NCI-H2227 treated with DMSO at 0.1 percent for 48 hours (cell line): ENCODE data around the gene TXNDC5.
"Not testable (repeated sequence)": the region's sequence is repeated elsewhere in the genome, so short reads cannot be mapped to it uniquely, and the experiment has no call there.

Experiments used
- DNase-seq: peaks from one replicate; lab custom pipeline; 2025; lab: John Stamatoyannopoulos, UW

The TXNDC5 gene

DNA sequence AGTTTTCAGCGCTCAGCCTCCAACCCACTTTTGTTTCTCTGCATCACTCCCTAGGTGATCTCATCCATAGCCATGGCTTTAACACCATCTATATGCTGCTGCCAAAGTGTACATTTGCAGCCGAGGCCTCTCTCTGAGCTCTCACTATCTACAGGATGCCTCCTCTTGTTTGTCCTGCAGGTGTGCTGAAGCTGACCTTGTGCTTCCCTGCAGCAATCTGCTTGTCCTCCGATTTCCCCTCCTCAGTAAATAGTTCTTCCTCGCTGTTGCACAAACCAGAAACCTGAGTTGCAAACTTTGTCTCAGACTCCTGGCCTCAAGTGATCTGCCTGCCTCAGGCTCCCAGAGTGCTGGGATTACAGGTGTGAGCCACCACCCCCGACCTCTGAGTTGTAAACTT, 3.7 kb upstream of the TXNDC5 start:
- no peak for DNase-seq

DNA sequence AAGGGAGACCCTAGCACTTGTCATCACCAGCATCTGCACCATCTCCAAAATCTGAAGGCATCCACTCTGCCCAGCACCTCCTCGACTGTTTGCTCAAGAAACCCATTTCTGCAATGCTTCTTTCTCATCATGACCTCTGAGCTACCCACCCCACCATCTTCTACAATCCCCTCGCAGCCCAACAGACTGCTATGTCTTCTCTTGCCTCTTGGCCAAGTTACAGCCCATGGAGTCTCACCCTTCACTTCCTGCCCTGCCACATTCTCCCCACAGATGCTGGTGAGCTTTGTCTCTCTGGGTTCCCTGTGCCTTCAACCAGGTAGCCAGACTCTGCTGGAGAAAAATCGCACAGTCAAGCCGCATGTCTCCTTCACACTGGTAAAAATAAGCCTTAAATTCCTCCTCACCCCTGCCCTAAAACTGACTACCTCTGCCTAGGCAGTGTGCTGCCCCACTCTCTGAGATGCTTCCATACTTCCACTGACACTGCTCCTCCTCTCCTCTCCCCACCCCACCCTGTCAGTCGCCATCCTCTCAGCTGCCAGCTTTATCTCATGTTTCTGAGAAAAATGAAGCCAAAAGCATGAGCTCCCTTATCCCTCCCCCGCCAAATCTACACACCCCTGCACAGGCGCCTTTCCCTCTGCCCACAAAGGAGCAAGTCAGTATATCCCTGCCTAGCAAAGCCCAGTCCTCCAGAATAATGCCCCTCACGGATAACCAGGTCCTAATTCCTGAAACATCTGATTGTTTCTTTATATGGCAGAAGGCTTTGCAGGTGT, 2.3 kb upstream of the TXNDC5 start:
- DNase-seq, result no peak

DNA sequence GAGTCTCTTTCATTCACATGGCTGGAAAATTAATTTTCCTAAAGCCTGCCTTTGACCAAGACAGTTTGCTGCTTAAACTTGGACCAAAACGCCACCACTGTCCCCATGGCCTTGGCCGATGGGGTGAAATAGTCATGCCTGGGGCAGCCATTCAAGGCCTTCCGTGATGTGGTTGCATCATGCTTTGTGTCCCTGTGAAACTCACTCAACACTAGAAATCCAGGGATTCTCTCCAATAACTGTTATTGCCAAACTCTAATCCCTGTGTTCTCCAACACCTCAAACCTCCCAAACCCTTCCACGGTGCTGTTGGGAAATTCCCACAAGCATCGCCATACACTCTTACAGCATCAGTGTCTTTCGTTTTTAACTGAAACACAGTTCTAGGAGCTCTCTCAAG, 1.4 kb upstream of the TXNDC5 start:
- DNase-seq, result no peak

DNA sequence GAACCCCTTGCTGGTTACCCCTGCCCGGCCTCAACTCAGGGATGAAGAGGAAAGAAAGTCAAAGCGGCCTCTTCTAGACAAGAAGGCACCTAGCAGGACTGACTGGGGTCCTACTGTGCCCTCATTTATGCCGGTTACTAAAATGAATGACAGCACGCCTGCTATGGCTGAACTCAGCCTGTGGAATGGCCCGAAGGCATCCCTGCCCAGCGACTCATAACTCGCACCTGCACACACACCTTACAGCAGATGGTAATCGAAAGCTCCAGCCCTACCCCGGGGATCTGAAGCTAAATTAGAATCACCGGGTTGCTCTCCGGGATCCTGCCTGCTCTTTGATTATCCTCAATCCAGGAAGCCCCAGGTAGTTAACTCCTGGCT, 747 bp upstream of the TXNDC5 start:
- DNase-seq, result peak; percentile 17

GRCh38 chr6:7910298-7910653, 312 bp downstream of the TXNDC5 start:
- no peak for DNase-seq

DNA sequence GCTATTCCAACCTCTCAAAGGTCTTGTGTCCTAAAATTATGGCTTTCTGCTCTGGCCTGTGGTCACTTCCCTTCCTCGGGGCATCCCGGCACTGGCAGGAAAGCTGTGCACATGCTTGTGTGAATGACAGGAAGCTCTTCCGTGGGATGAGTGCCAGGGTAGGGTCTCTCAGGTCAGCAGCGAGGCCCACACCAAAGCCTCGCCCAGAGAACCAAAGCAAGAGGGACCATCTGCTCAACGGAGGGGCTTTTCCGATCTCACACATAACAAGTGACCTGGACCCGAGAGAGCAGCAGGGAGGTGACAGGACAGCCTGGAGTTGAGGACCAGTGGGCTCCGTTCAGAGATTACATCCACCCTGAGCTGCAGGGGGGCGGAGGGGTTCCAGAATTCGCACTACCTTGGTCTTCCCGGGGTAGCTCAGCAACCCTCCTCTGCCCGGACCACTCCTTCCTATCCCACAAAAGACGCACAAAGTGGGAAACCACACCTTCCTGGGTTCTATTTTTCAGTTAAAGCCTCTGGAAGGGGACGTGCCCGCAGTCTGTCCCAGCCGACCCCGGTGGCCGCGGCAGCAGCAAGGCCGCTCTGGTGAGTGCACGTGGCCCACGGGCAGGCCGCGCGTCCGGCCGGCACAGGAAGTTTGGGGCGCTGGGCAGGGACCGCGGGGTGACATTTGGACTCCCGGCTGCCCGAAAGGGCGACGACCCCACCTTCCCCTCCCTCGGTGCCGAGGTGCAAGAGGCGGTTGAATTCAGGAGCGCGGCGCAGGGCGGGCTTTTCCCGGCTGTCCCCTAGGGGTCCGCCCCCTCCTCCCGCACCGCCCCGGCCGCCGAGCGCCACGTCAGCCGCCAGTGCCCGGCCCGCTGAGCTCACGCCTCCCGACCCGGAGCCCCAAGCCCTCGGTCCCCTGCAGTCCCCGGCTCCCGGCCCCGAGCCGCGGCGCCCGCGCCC, 988 bp downstream of the TXNDC5 start:
- peak; percentile 29 for DNase-seq

GRCh38 chr6:7907159-7907558, 3.4 kb downstream of the TXNDC5 start:
- no peak for DNase-seq

DNA sequence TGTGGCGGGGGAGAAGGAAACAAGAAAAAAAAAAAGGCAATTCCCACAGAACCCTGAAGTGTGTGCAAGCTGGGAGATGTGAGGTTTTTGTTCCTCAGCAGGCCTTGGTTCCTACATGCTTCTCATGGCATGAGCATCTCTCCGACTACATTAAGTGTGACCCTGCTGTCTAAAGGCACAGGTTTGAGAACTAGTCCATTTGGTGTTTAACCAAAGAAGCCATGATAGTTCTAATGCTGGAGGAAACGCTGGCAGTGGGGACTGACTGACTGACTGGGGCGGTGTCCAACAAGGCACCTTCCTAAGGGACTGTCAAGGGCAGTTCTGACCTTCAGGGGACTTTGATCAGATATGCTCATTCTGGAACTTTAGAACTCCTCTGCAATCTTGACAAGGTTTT, 3.8 kb downstream of the TXNDC5 start:
- DNase-seq, result no peak

DNA sequence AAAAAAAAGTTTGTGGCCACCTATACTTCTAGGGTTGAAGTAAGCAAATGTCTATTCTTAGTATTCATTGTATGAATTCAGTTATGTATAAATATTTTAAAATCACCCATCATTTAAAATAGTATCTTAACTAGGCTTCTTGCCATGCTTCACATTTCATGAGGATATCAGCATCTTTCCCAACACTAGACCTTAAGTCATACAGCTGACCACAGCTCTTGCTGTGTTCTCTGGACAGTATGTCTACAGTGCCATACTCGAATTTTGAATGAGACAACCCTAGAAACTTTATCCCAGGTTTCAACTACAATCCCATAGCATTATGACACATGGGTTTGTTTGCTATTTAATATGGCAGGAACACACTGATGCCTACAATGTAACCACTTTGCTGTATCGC, 5.2 kb downstream of the TXNDC5 start:
- DNase-seq, result no peak

DNA sequence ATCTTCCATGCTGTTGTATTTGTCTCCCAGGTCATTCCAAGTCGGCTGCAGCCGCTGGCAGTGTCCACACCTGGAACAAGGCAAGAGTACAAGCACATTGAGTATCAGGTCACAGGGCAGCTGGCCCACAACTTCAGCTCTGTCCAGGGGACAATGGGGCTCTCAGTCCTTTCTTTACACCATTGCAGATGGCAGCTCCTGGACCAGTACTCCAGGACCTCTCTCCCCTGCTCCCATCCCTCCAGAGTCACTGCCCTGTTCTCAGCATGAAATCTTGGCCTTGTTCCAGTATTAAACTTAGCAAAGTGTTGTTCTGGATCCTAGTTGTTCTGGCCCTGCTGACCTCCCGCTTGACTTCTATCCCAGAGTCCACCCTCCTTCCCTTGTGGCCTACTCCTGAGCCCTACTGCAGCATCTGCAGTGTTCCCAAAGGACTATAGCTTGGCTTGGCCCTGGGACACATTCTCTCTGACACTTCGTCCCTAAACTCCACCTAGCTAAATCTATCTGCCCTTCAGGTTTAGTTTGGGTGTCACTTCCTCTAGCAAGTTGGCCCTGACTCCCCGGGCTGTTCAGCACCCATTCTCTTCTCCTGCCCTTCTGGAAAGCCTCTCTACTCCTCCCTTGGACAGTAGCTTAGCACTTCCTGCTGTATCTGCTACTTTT, 5.8 kb downstream of the TXNDC5 start:
- DNase-seq, result no peak

DNA sequence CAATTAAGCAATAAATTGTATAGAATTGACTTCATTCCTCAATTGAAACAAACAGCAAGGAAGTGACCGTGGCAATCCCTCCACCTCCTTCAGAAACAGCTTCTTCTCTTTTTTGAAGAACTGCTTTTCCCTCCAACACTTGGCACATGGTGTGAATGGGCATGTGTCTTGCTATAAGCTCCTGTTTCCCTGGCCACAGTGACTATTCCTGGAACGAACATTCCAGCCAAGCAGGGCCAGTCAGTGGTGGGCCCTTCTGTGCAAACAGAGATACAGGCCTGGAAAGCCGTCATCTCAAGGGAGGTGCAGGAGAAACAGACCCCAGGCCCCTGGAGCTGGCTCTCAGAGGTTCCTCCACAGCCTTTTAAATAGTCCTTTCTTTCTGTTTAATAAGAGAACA, 6.9 kb downstream of the TXNDC5 start:
- no peak for DNase-seq

DNA sequence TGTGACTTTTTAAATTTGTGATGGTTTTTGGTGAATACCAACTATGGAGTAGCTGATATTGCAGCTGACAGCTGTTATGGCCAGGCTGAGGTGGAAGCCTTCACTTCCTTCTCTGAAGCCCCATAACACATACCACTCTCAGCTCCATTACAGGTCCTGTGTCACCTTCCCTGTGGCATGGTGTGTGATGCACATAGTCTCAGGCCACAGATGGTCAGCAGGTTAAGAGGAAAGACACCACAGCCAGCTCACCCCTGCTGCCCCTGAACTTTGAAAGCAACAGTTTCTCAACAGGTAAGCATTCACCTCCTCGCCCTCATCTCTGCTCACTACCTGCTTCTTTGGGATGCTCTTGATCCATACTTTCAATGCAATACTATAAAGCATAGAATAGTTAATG, 7.7 kb downstream of the TXNDC5 start:
- no peak for DNase-seq

DNA sequence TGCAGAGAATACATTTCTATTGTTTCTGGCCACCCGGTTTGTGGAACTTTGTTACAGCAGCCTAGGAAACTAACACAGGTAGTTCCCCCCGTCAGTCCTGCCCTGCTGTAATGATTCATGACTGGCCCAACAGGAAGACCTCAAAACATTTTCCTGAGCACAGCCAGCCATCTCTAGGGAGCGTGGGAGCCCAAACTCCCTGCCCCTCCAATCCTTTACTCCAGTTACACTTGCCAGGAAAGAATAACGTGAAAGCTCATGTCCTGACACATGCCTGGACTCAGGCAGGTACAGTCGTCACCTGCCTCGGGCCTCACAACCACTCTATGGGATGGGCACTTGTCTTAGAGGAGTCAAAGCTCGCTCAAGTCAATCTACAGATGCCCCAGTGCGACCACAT, 8.4 kb downstream of the TXNDC5 start:
- no peak for DNase-seq

DNA sequence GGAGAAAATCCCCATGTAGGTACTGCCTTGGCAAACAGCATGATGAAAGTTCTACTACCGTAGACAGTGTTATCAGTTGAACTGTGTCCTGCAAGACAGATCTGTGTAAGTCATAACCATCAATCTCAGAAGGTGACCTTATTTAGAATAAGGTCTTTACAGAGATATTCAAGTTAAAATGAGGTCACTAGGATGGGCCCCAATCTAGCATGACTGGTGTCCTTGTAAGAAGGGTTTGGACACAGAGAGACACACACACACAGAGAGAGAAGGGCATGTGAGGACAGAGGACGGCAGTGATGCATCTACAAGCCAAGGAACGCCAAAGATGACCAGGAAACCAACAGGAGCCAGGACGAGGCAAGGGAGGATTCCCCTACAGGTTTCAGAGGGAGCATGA, 8.8 kb downstream of the TXNDC5 start:
- no peak for DNase-seq

DNA sequence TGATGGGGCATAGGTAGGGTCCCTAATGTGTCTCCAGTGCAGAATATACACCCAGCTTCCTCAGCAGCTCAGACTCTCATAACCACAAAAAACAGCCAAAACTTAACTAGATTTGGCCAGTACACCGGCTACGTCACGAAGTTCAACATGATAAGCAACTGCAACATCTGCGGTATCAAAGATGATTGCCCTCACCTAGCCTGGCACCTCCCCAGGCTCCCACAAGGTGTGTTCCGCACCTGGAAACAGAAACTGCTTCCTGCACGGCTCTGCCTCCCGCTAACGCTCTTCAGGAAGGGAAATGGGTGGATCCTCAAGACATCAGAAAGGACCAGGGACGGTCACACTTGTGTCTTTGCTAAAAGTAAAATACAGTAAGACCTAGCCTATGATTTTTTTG, 9.5 kb downstream of the TXNDC5 start:
- no peak for DNase-seq

DNA sequence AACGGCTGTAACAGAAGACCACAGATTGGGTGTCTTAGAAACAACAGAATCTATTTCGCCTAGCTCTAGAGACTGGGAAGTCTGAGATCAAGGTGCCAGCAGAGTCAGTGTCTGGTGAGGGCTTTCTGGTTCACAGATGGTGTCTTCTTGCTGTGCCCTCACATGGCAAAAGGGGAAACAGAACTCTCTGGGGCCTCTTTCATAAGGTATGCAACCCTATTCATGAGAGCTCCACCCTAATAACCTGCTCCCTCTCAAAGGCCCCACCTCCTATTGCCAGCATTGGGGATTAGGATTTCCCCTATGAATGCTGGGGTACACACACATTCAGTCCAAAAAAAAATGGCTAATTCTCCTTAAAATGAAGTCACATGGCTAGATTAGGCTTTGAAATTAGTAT, 10.0 kb downstream of the TXNDC5 start:
- no peak for DNase-seq

GRCh38 chr6:7899889-7900213, 10.7 kb downstream of the TXNDC5 start:
- DNase-seq, result no peak

DNA sequence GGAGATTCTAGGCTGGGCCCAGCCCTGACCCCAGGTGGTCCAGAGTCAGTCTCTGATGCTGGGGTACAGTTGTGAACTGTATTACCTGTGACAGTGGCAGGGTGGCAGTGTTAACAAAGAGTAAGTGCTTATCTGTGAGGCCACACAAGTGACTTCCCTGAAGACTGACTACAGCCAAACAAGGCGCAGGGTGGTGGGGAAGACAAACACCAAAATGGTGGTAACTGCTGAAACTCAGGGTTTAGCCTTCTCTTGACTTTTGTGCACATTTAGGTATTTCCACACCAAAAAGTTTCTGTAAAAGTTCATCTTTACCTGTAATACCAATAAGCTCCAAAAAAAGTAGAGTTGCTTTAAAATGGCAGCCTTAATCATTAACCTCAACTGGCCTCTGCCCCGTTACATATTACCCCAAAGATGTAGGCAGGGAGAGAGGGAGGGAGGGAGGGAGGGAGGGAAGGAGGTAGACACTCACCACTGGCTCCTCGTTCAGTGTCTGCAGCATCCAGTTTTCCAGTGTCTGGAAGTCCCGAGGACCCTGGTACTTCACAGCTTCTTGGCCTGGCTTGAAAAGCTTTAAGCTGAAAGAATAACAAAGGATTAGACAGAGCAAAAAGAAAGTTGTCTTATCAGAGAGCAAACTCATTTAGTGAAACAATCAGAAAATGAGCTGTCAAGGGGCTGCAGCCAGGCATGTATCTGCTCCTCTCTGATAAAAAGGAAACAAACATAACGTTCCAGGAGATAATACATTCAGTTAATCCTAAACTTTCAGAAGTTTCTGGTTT, 11.3 kb downstream of the TXNDC5 start:
- DNase-seq, result no peak

- not testable (repeated sequence) for DNase-seq
Measured at GRCh38 chr6:7898193-7898586, 12.4 kb downstream of the TXNDC5 start.

DNA sequence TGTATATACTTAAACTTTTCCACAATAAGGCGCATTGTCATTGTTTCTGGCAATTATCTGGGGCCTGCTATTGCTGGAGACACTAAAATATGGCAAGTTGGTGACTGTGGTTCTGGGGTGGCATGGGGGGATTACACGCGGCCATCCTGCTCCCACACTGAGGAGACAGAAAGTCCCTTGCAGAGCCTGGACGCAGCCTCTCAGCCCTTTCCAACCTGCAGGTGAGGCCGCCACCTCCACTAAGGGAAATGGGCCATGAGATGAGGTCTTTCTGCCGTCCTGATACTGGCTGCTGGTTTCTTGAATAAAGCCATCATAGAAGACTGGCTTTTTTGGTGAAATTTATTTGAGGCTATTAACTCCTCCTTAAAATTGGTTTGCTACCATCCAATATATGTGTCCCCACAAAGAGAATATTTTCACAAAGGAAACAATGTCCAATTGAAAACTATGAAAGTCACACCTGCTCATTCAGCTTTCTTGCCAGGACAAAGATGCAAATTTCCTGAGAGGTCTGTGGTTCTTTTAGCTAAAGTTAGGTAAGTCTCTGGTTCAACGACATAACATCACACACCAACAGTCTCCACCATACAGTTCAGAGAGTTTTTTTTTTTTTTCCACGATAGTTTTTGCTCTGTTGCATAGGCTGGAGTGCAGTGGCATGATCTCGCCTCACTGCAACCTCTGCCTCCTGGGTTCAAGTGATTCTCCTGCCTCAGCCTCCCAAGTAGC, 13.0 kb downstream of the TXNDC5 start:
- no peak for DNase-seq

- no peak for DNase-seq
Measured at GRCh38 chr6:7896465-7896987, 14.1 kb downstream of the TXNDC5 start.

- no peak for DNase-seq
Measured at GRCh38 chr6:7895125-7895423, 15.5 kb downstream of the TXNDC5 start.
